WTC11 (cell line): ENCODE measurements around the gene ADAMTS12. TPM values are rescaled to one million over a fixed set of nuclear protein-coding genes. Genes with fewer than 3 reads are reported as not detected.

Experiments
- ATAC-seq: fragments of 200-7000 bp; cut with Tn5 transposase; 2 replicates; pipeline ENCODE4 v1.10.0; 2021; ENCODE audit warnings: mild to moderate bottlenecking, moderate library complexity
- CTCF ChIA-PET: fragments of 300-600 bp; sonication (Branson Sonifier 250); formaldehyde crosslinking; loops from one replicate; lab custom pipeline; 2021; ENCODE audit warnings: antibody characterized with exemption; lab: Charles Lee
- POLR2A ChIA-PET: fragments of 350-600 bp; sonication (Branson Sonifier 250); formaldehyde crosslinking; loops from one replicate; lab custom pipeline; 2021; ENCODE audit warnings: antibody characterized with exemption; lab: Charles Lee
- DNase-seq: peaks from one replicate; pipeline ENCODE4 v3.0.0; 2021; ENCODE audit warnings: low spot score
- H3K27ac Mint-ChIP-seq: 2 replicates; pipeline ENCODE4 v1.8.0; 2021; ENCODE audit warnings: mixed read lengths
- H3K27me3 Mint-ChIP-seq: 2 replicates; pipeline ENCODE4 v1.8.0; 2021; ENCODE audit warnings: low read depth, mild to moderate bottlenecking, moderate library complexity, mixed read lengths
- H3K36me3 Mint-ChIP-seq: 2 replicates; pipeline ENCODE4 v1.8.0; 2021; ENCODE audit warnings: mixed read lengths
- H3K4me1 Mint-ChIP-seq: 2 replicates; pipeline ENCODE4 v1.8.0; 2022; ENCODE audit warnings: mixed read lengths
- H3K4me3 Mint-ChIP-seq: 2 replicates; pipeline ENCODE4 v1.8.0; 2021; ENCODE audit warnings: mild to moderate bottlenecking, moderate library complexity, mixed read lengths
- H3K9me3 Mint-ChIP-seq: 2 replicates; pipeline ENCODE4 v1.8.0; 2021; ENCODE audit warnings: mixed read lengths
- CBFB ChIP-seq: sonication (generic); formaldehyde crosslinking; IDR thresholded peaks from 2 replicates; pipeline ENCODE4 v1.8.1; 2022; ENCODE audit warnings: mild to moderate bottlenecking, low read depth, missing genetic modification reagents
- E2F4 ChIP-seq: sonication (generic); formaldehyde crosslinking; IDR thresholded peaks from 2 replicates; pipeline ENCODE4 v1.8.1; 2022; ENCODE audit warnings: low read depth, mild to moderate bottlenecking, moderate library complexity, missing genetic modification reagents, borderline replicate concordance
- EMX1 ChIP-seq: fragments of 250-450 bp; sonication (Bioruptor Pico); IDR thresholded peaks from 2 replicates; pipeline ENCODE4 v1.8.0; 2021; ENCODE audit warnings: mild to moderate bottlenecking
- ETV6 ChIP-seq: sonication (generic); formaldehyde crosslinking; IDR thresholded peaks from 2 replicates; pipeline ENCODE4 v1.8.1; 2022; ENCODE audit warnings: mild to moderate bottlenecking, missing genetic modification reagents
- FOXK1 ChIP-seq: sonication (generic); formaldehyde crosslinking; IDR thresholded peaks from 2 replicates; pipeline ENCODE4 v1.8.0; 2022; ENCODE audit warnings: mild to moderate bottlenecking, moderate library complexity, missing genetic modification reagents
- GABPB1 ChIP-seq: sonication (generic); formaldehyde crosslinking; IDR thresholded peaks from 2 replicates; pipeline ENCODE4 v1.8.1; 2023; ENCODE audit warnings: mild to moderate bottlenecking, missing genetic modification reagents
- IRF1 ChIP-seq: sonication (generic); formaldehyde crosslinking; IDR thresholded peaks from 2 replicates; pipeline ENCODE4 v1.8.0; 2023; ENCODE audit warnings: missing genetic modification reagents
- KAT7 ChIP-seq: sonication (generic); formaldehyde crosslinking; IDR thresholded peaks from 2 replicates; pipeline ENCODE4 v1.8.1; 2023; ENCODE audit warnings: missing genetic modification reagents, mild to moderate bottlenecking, borderline replicate concordance
- MXD4 ChIP-seq: fragments of 250-450 bp; sonication (Bioruptor Pico); IDR thresholded peaks from 2 replicates; pipeline ENCODE4 v1.8.0; 2021; ENCODE audit warnings: mild to moderate bottlenecking, moderate library complexity, borderline replicate concordance
- MYBL2 ChIP-seq: sonication (generic); formaldehyde crosslinking; IDR thresholded peaks from 2 replicates; pipeline ENCODE4 v1.8.1; 2023; ENCODE audit warnings: mild to moderate bottlenecking, moderate library complexity, missing genetic modification reagents
- NFYB ChIP-seq: sonication (generic); formaldehyde crosslinking; conservative IDR thresholded peaks from 2 replicates; pipeline ENCODE4 v1.8.0; 2022; ENCODE audit warnings: low read depth, missing genetic modification reagents
- SMAD4 ChIP-seq: sonication (generic); formaldehyde crosslinking; IDR thresholded peaks from 2 replicates; pipeline ENCODE4 v1.8.0; 2022; ENCODE audit warnings: mild to moderate bottlenecking, missing genetic modification reagents
- SOX15 ChIP-seq: fragments of 250-450 bp; sonication (Bioruptor Pico); IDR thresholded peaks from 2 replicates; pipeline ENCODE4 v1.9.0; 2021; ENCODE audit warnings: mild to moderate bottlenecking
- TEAD4 ChIP-seq: sonication (generic); formaldehyde crosslinking; IDR thresholded peaks from 2 replicates; pipeline ENCODE4 v1.8.0; 2022; ENCODE audit warnings: mild to moderate bottlenecking, missing genetic modification reagents
- USF1 ChIP-seq: sonication (generic); formaldehyde crosslinking; IDR thresholded peaks from 2 replicates; pipeline ENCODE4 v1.8.0; 2022; ENCODE audit warnings: mild to moderate bottlenecking, missing genetic modification reagents
- ZNF232 ChIP-seq: sonication (generic); formaldehyde crosslinking; IDR thresholded peaks from 2 replicates; pipeline ENCODE4 v1.8.0; 2022; ENCODE audit warnings: mild to moderate bottlenecking, missing genetic modification reagents
- ZNF512 ChIP-seq: sonication (generic); formaldehyde crosslinking; IDR thresholded peaks from 2 replicates; pipeline ENCODE4 v1.8.1; 2022; ENCODE audit warnings: missing genetic modification reagents, borderline replicate concordance
- total RNA-seq: library from RNA; stranded (reverse); gene quantifications from 3 replicates; pipeline ENCODE4 v1.2.3, GENCODE V29; 2021
- TF ChIP-seq, protein P1 (sequence below): sonication (generic); formaldehyde crosslinking; IDR thresholded peaks from 2 replicates; pipeline ENCODE4 v1.8.0; 2022; ENCODE audit warnings: mild to moderate bottlenecking, missing genetic modification reagents
- TF ChIP-seq, protein P2 (sequence below): sonication (generic); formaldehyde crosslinking; IDR thresholded peaks from 2 replicates; pipeline ENCODE4 v1.8.1; 2023; ENCODE audit warnings: mild to moderate bottlenecking, missing genetic modification reagents, moderate library complexity
- TF ChIP-seq, protein P3 (sequence below): sonication (generic); formaldehyde crosslinking; conservative IDR thresholded peaks from 2 replicates; pipeline ENCODE4 v1.8.1; 2023; ENCODE audit warnings: mild to moderate bottlenecking, low read depth, missing genetic modification reagents, moderate library complexity
- TF ChIP-seq, protein P4 (sequence below): fragments of 250-450 bp; sonication (Bioruptor Pico); IDR thresholded peaks from 2 replicates; pipeline ENCODE4 v1.8.0; 2021; ENCODE audit warnings: mild to moderate bottlenecking
- TF ChIP-seq, protein P5 (sequence below): fragments of 250-450 bp; sonication (Bioruptor Pico); IDR thresholded peaks from 2 replicates; pipeline ENCODE4 v1.9.0; 2021; ENCODE audit warnings: mild to moderate bottlenecking
- TF ChIP-seq, protein P6 (sequence below): sonication (generic); formaldehyde crosslinking; IDR thresholded peaks from 2 replicates; pipeline ENCODE4 v1.8.1; 2023; ENCODE audit warnings: mild to moderate bottlenecking, missing genetic modification reagents

The ADAMTS12 gene
- total RNA-seq, 1 experiment from 2014 or later = 13.5 TPM

- POLR2A ChIA-PET = no interaction called here
These were observed 382.8 kb downstream of the ADAMTS12 start for GRCh38 chr5:33509036-33509435.

DNA sequence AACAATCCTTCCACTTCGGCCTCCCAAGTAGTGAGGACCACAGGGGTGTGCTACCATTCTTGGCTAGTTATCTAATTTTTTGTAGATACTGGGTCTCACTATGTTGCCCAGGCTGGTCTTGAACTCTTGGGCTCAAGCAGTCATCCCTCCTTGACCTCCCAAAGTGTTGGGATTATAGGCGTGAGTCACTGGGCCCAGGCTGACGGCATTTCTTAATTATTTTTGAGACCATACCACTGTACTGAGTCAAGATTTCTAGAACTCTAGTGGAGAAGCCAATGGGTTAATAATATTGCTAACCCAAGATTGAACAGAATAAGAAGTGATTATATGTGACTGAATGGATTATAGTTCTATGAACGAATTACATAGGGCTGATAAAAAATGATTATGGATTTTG, 384.4 kb downstream of the ADAMTS12 start:
- DNase-seq = no peak

More at GRCh38 chr5:33509036-33509435, 382.8 kb downstream of the ADAMTS12 start:
- CTCF ChIA-PET = no interaction called here
- Mint-ChIP-seq H3K27me3 (no peaks in the 10 kb centered on the region), H3K4me1 (no peaks in the 10 kb centered on the region), H3K4me3 (no peak overlapping the region), H3K36me3 (peaks cover 6% of the 10 kb centered on the region), H3K9me3 (peaks cover 8% of the 10 kb centered on the region), H3K27ac (no peak overlapping the region)
- TF ChIP-seq, protein P1, sequence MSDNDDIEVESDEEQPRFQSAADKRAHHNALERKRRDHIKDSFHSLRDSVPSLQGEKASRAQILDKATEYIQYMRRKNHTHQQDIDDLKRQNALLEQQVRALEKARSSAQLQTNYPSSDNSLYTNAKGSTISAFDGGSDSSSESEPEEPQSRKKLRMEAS = no peak
- TF ChIP-seq, protein P2, sequence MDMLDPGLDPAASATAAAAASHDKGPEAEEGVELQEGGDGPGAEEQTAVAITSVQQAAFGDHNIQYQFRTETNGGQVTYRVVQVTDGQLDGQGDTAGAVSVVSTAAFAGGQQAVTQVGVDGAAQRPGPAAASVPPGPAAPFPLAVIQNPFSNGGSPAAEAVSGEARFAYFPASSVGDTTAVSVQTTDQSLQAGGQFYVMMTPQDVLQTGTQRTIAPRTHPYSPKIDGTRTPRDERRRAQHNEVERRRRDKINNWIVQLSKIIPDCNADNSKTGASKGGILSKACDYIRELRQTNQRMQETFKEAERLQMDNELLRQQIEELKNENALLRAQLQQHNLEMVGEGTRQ (CRISPR knock-in tag) = no peak
- TF ChIP-seq TEAD4 = no peak
- TF ChIP-seq ETV6 (CRISPR knock-in tag) = no peak
- TF ChIP-seq SOX15 (CRISPR knock-in tag) = no peak
- no peak for TF ChIP-seq KAT7
- no peak for TF ChIP-seq SMAD4 (CRISPR knock-in tag)
- no peak for TF ChIP-seq NFYB
- no peak for TF ChIP-seq MYBL2
- no peak for TF ChIP-seq FOXK1
- TF ChIP-seq, protein P3, sequence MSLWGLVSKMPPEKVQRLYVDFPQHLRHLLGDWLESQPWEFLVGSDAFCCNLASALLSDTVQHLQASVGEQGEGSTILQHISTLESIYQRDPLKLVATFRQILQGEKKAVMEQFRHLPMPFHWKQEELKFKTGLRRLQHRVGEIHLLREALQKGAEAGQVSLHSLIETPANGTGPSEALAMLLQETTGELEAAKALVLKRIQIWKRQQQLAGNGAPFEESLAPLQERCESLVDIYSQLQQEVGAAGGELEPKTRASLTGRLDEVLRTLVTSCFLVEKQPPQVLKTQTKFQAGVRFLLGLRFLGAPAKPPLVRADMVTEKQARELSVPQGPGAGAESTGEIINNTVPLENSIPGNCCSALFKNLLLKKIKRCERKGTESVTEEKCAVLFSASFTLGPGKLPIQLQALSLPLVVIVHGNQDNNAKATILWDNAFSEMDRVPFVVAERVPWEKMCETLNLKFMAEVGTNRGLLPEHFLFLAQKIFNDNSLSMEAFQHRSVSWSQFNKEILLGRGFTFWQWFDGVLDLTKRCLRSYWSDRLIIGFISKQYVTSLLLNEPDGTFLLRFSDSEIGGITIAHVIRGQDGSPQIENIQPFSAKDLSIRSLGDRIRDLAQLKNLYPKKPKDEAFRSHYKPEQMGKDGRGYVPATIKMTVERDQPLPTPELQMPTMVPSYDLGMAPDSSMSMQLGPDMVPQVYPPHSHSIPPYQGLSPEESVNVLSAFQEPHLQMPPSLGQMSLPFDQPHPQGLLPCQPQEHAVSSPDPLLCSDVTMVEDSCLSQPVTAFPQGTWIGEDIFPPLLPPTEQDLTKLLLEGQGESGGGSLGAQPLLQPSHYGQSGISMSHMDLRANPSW (CRISPR knock-in tag) = no peak
- DNase-seq (no peak), ATAC-seq (no peak)

More for the DNA sequence above, 384.4 kb downstream of the ADAMTS12 start:
- H3K27ac Mint-ChIP-seq = no peak overlapping the region
- POLR2A ChIA-PET = no interaction called here
- TF ChIP-seq TEAD4 = no peak
- TF ChIP-seq ZNF512 (CRISPR knock-in tag) = no peak
- no peak for TF ChIP-seq MYBL2
- TF ChIP-seq KAT7 = no peak
- no peak for TF ChIP-seq EMX1 (CRISPR knock-in tag)
- no peak for TF ChIP-seq CBFB (CRISPR knock-in tag)
- no peak for TF ChIP-seq E2F4
- no peak for TF ChIP-seq IRF1 (CRISPR knock-in tag)
- no peak for TF ChIP-seq MXD4 (CRISPR knock-in tag)
- TF ChIP-seq, protein P4, sequence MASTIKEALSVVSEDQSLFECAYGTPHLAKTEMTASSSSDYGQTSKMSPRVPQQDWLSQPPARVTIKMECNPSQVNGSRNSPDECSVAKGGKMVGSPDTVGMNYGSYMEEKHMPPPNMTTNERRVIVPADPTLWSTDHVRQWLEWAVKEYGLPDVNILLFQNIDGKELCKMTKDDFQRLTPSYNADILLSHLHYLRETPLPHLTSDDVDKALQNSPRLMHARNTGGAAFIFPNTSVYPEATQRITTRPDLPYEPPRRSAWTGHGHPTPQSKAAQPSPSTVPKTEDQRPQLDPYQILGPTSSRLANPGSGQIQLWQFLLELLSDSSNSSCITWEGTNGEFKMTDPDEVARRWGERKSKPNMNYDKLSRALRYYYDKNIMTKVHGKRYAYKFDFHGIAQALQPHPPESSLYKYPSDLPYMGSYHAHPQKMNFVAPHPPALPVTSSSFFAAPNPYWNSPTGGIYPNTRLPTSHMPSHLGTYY (CRISPR knock-in tag) = no peak
- TF ChIP-seq, protein P5, sequence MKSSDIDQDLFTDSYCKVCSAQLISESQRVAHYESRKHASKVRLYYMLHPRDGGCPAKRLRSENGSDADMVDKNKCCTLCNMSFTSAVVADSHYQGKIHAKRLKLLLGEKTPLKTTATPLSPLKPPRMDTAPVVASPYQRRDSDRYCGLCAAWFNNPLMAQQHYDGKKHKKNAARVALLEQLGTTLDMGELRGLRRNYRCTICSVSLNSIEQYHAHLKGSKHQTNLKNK (CRISPR knock-in tag) = no peak
- no peak for TF ChIP-seq USF1 (CRISPR knock-in tag)
- TF ChIP-seq GABPB1 = no peak
- no peak for TF ChIP-seq ZNF232 (CRISPR knock-in tag)
- TF ChIP-seq, protein P6, sequence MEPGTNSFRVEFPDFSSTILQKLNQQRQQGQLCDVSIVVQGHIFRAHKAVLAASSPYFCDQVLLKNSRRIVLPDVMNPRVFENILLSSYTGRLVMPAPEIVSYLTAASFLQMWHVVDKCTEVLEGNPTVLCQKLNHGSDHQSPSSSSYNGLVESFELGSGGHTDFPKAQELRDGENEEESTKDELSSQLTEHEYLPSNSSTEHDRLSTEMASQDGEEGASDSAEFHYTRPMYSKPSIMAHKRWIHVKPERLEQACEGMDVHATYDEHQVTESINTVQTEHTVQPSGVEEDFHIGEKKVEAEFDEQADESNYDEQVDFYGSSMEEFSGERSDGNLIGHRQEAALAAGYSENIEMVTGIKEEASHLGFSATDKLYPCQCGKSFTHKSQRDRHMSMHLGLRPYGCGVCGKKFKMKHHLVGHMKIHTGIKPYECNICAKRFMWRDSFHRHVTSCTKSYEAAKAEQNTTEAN (CRISPR knock-in tag) = no peak
- no peak for TF ChIP-seq SMAD4 (CRISPR knock-in tag)
- TF ChIP-seq, all 79 proteins: peak for 0
- peaks cover 5% of the 10 kb centered on the region for H3K36me3 Mint-ChIP-seq
- H3K27me3 Mint-ChIP-seq = no peaks in the 10 kb centered on the region
- no peaks in the 10 kb centered on the region for H3K4me1 Mint-ChIP-seq
- no peak overlapping the region for H3K4me3 Mint-ChIP-seq
- H3K9me3 Mint-ChIP-seq = peaks cover 8% of the 10 kb centered on the region
- no peak for ATAC-seq
- CTCF ChIA-PET = no interaction called here
